ENCODE results near the gene KLRF1. TPM values are rescaled to one million over a fixed set of nuclear protein-coding genes. Genes with fewer than 3 reads are reported as not detected.

KLRF1 gene
- total RNA-seq, 4 donors from 2014 or later = 0.35 to 0.99 (median 0.37) TPM

GRCh38 chr12:9784816-9785215 lies 42.5 kb upstream of the KLRF1 start:
- 72 to 75% methylated on average over 3 of the region's 3 CpGs for WGBS, 2 donors
- no peaks in the 10 kb centered on the region for H3K9me3 ChIP-seq
- no peak for DNase-seq
- TF ChIP-seq POLR2A (IDR thresholded peaks at IDR 0.05) (no peak), CTCF (IDR thresholded peaks at IDR 0.05) (no peak)
- intact Hi-C loops (cut with DNase I) = no loop called here
- H3K4me1 ChIP-seq = no peaks in the 10 kb centered on the region
- H3K4me3 ChIP-seq = no peak overlapping the region
- H3K27ac ChIP-seq = no peak overlapping the region
- H3K36me3 ChIP-seq = no peaks in the 10 kb centered on the region
- no peaks in the 10 kb centered on the region for H3K27me3 ChIP-seq

DNA sequence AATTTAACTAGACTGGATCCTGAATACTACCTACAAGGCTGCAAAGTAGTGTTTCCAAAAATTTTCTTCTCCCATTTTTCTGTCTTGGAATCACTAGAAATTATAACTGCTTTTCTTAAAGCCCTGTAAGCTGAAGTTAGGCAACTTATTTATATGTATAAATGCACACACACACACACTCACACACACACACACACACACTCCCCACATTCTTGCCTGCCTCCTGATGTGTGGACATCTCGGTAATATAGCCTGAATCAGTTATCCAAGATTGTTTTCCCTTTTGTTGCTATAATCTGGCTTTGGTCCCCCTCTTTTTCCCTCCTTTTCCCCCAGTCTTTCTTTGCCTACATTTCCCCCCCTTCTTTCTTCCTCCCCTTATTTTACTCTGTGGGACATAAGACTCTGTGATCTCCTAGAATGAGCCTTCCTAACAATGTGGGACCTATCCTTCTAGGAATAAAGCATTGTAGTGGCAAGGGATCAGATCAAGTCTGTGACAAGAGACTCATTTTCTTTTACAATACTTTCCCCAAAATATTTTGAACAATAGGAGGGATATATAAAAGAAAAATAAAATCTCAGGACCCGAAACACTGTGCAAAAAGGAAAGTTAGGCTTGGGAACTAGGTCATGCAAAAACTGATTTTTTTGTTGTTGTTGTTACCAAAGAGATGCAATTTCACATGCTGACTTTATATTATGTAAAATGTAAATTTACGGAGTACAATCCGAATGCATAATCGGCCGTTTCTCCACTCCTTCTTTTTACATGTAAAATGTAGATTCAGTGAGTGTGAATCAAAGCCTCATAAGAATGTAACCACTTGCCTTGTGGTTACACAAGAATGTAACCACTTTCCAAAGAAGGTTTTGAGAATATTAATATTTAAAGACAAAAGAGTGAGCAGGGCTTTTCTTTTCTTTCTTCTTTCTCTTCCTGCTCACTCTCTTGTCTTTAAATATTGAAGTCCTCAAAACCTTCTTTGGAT lies 40.3 kb upstream of the KLRF1 start:
- H3K36me3 ChIP-seq = no peaks in the 10 kb centered on the region
- H3K9me3 ChIP-seq = no peaks in the 10 kb centered on the region
- H3K27ac ChIP-seq = no peak overlapping the region
- DNase-seq = no peak
- H3K4me3 ChIP-seq = no peak overlapping the region
- intact Hi-C loops (cut with DNase I) = no loop called here
- TF ChIP-seq POLR2A (IDR thresholded peaks at IDR 0.05) (no peak), CTCF (IDR thresholded peaks at IDR 0.05) (no peak)
- H3K27me3 ChIP-seq = no peaks in the 10 kb centered on the region
- no peaks in the 10 kb centered on the region for H3K4me1 ChIP-seq
- WGBS, 2 donors = 76 to 83% methylated on average over 6 of the region's 6 CpGs

GRCh38 chr12:9792185-9792900 lies 34.9 kb upstream of the KLRF1 start:
- Histone ChIP-seq H3K4me3 (no peak overlapping the region), H3K9me3 (no peaks in the 10 kb centered on the region), H3K27ac (no peak overlapping the region), H3K4me1 (peaks cover 0 to 10% (median 0%) of the 10 kb centered on the region in 3 donors), H3K36me3 (no peaks in the 10 kb centered on the region), H3K27me3 (no peaks in the 10 kb centered on the region)
- TF ChIP-seq CTCF (IDR thresholded peaks at IDR 0.05) (no peak), POLR2A (IDR thresholded peaks at IDR 0.05) (no peak)
- no peak for DNase-seq
- intact Hi-C loops (cut with DNase I) = no loop called here
- 14 to 23% methylated on average over 2 of the region's 2 CpGs for WGBS, 2 donors

- no peak for DNase-seq
- intact Hi-C loops (cut with DNase I) = no loop called here
- no peaks in the 10 kb centered on the region for H3K9me3 ChIP-seq
- no peak overlapping the region for H3K4me3 ChIP-seq
- no peak overlapping the region for H3K27ac ChIP-seq
- TF ChIP-seq CTCF (IDR thresholded peaks at IDR 0.05) (no peak), POLR2A (IDR thresholded peaks at IDR 0.05) (no peak)
- H3K27me3 ChIP-seq = no peaks in the 10 kb centered on the region
- peaks cover 0 to 16% (median 0%) of the 10 kb centered on the region in 3 donors for H3K4me1 ChIP-seq
- WGBS, 2 donors = 78 to 92% methylated on average over 2 of the region's 2 CpGs
- H3K36me3 ChIP-seq = no peaks in the 10 kb centered on the region
Observed at GRCh38 chr12:9792961-9793617, 34.2 kb upstream of the KLRF1 start.
